PC-3 (cell line): ENCODE measurements around the gene COMMD10.

Source experiments
- EZH2 ChIP-seq: fragments of 300-600 bp; sonication (generic); IDR thresholded peaks from one replicate; pipeline ENCODE4 v1.6.1; 2017; ENCODE audit warnings: antibody characterized with exemption, mild to moderate bottlenecking, low read length; ENCODE audit not compliant: unreplicated experiment
- EZH2phosphoT487 ChIP-seq: fragments of 300-600 bp; sonication (generic); IDR thresholded peaks from 2 replicates; pipeline ENCODE4 v1.6.1; 2018; ENCODE audit warnings: mild to moderate bottlenecking, antibody characterized with exemption, low read length, borderline replicate concordance
- TF ChIP-seq, protein P1 (sequence below): fragments of 300-600 bp; sonication (generic); conservative IDR thresholded peaks from 2 replicates; pipeline ENCODE4 v1.5.1; 2017; ENCODE audit warnings: antibody characterized with exemption, low read depth, mild to moderate bottlenecking, low read length

DNA sequence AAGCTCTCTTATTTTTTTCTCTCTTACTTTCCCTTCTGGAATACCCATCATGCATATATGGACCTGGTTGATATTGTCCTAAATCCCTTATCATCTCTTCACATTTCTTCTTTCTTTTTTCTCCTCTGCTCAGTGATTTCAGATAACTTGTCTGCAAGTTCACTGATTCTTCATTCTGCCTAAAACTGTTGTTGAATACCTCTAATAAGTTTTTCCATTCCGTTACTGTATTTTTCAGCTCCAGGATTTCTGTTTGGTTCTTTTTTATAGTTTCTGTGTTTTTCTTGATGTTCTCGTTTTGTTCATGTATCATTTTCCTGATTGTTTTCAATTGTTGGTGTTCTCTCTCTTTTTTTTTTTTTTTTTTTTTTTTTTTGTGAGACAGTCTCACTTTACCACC, 203.7 kb downstream of the COMMD10 start:
- TF ChIP-seq, protein P1, sequence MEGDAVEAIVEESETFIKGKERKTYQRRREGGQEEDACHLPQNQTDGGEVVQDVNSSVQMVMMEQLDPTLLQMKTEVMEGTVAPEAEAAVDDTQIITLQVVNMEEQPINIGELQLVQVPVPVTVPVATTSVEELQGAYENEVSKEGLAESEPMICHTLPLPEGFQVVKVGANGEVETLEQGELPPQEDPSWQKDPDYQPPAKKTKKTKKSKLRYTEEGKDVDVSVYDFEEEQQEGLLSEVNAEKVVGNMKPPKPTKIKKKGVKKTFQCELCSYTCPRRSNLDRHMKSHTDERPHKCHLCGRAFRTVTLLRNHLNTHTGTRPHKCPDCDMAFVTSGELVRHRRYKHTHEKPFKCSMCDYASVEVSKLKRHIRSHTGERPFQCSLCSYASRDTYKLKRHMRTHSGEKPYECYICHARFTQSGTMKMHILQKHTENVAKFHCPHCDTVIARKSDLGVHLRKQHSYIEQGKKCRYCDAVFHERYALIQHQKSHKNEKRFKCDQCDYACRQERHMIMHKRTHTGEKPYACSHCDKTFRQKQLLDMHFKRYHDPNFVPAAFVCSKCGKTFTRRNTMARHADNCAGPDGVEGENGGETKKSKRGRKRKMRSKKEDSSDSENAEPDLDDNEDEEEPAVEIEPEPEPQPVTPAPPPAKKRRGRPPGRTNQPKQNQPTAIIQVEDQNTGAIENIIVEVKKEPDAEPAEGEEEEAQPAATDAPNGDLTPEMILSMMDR: no peak
- TF ChIP-seq EZH2 (no peak), EZH2phosphoT487 (no peak)
